BJ (cell line): Measurements from ENCODE around the gene USH2A. TPM values are rescaled to one million over a fixed set of nuclear protein-coding genes. Genes with fewer than 3 reads are reported as not detected.

Experiments
- CTCF ChIA-PET: fragments of 350-600 bp; formaldehyde crosslinking; extraction: SDS; loops from one replicate; lab custom pipeline; 2021; ENCODE audit warnings: antibody characterized with exemption, inconsistent platforms; lab: Yijun Ruan, JAX
- POLR2A ChIA-PET: fragments of 300-600 bp; sonication (Branson Sonifier 250); formaldehyde crosslinking; extraction: SDS; loops from one replicate; lab custom pipeline; 2021; ENCODE audit warnings: antibody characterized with exemption; lab: Charles Lee
- DNase-seq: peaks from one replicate; pipeline ENCODE4 v3.0.0-alpha.2; 2011; ENCODE audit warnings: low read depth
- H3K27me3 ChIP-seq: 2 replicates; pipeline ENCODE4 v1.6.0; 2011; ENCODE audit warnings: low read length; ENCODE audit not compliant: control insufficient read depth, insufficient read depth
- H3K36me3 ChIP-seq: 2 replicates; pipeline ENCODE4 v1.5.1; 2011; ENCODE audit warnings: low read length; ENCODE audit not compliant: control insufficient read depth, insufficient read depth
- H3K4me3 ChIP-seq: 2 replicates; pipeline ENCODE4 v1.5.1; 2011; ENCODE audit warnings: low read depth, mild to moderate bottlenecking, control low read depth, low read length
- polyA plus RNA-seq: library from polyadenylated mRNA; depleted of rRNA; stranded (reverse); fragments of >200 nt; gene quantifications from 2 replicates; pipeline ENCODE4 v1.2.3, GENCODE V29; 2011
- TF ChIP-seq, protein P1 (sequence below): IDR thresholded peaks from 2 replicates; pipeline ENCODE4 v1.5.1; 2011; ENCODE audit warnings: low read depth, mild to moderate bottlenecking, control low read depth, inconsistent platforms, low read length, moderate library complexity; ENCODE audit not compliant: insufficient read depth

Gene USH2A
- polyA plus RNA-seq, 1 experiment = under 0.01 TPM

DNA sequence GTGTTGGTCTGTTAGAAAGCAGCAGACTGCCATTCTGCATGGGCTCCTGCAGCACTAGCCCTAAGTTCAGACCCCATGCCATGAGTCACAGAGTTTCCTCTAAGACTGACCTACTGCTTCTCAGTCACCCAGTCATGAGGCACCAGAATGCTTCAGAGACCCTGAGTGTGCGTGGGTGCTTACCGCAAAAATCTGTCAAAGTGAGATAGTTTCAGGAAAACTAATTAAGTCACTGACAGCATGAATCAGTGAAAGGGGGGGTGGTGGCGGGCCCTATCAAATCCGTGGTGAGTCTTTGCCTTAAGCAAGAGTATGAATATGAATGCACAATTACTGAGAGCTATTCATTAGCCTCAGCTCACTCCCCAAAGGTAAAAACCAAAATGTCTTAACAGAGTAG lies 758.0 kb downstream of the USH2A start:
- POLR2A ChIA-PET = no interaction called here

DNA sequence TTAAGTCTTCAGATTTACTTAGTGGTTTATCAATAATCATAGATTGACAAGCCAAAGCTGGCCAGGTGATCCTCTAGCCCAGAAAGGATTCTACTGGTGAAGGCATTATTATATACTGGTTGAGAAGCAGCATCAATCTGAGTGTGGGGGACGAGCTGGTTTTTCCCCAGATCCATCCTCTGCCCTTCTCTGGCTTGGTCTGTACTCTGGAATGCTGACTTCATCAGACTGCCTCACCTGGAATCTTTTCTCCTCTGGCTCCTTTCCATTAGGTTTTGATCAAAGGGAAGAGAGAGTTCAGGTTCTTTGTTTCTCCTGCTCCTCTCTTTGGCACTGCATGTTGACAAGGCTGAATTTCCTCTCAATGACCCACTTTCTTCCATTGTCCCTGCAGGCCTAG lies 762.2 kb downstream of the USH2A start:
- CTCF ChIA-PET = no interaction called here
- TF ChIP-seq, protein P1, sequence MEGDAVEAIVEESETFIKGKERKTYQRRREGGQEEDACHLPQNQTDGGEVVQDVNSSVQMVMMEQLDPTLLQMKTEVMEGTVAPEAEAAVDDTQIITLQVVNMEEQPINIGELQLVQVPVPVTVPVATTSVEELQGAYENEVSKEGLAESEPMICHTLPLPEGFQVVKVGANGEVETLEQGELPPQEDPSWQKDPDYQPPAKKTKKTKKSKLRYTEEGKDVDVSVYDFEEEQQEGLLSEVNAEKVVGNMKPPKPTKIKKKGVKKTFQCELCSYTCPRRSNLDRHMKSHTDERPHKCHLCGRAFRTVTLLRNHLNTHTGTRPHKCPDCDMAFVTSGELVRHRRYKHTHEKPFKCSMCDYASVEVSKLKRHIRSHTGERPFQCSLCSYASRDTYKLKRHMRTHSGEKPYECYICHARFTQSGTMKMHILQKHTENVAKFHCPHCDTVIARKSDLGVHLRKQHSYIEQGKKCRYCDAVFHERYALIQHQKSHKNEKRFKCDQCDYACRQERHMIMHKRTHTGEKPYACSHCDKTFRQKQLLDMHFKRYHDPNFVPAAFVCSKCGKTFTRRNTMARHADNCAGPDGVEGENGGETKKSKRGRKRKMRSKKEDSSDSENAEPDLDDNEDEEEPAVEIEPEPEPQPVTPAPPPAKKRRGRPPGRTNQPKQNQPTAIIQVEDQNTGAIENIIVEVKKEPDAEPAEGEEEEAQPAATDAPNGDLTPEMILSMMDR = no peak
- H3K27me3 ChIP-seq = no peaks in the 10 kb centered on the region
- POLR2A ChIA-PET = no interaction called here
- no peak for DNase-seq
- H3K36me3 ChIP-seq = no peaks in the 10 kb centered on the region
- no peak overlapping the region for H3K4me3 ChIP-seq

More for the DNA sequence above, 758.0 kb downstream of the USH2A start:
- H3K36me3 ChIP-seq = no peaks in the 10 kb centered on the region
- TF ChIP-seq, protein P1 = no peak
- no peak overlapping the region for H3K4me3 ChIP-seq
- no peaks in the 10 kb centered on the region for H3K27me3 ChIP-seq
- DNase-seq = no peak
- CTCF ChIA-PET = no interaction called here

DNA sequence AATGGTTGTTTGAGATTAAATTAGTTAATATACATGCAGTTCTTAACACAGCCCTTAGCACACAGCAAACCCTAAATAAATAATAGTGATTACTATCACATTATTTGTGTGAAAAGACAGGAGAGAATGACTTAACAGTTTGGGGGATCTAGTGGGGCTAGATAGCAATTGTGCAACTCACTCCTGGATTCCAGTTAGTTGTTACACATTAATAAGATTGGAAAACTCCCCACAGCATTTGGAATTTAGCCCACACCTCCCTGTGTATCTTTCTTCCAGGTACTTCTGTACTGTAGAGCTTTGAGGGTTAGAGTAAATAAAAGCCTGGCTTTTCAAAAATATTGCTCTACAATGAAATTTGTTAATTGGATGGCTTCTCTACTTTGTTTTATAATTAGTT lies 763.0 kb downstream of the USH2A start:
- no peak for DNase-seq
- CTCF ChIA-PET = no interaction called here
- Histone ChIP-seq H3K4me3 (no peak overlapping the region), H3K36me3 (no peaks in the 10 kb centered on the region), H3K27me3 (no peaks in the 10 kb centered on the region)
- POLR2A ChIA-PET = no interaction called here
- TF ChIP-seq, protein P1 = no peak

DNA sequence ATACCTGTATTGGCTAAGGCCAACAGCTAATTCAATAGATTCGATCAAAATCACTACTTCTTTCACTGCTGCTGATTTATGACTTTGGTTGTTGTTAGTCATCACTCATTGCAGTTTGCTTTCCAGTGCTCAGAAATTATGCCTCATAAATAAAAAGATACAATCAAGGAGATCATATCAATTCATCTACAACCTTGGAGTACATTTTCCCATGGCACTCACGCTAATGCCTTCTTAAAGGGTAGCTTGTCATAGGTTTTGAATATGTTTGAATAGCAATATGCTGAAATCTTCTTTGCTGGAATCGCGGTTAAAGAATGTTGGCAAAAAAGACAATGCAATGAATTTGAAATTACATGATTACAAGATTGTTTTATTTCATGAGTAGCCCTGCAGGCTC lies 766.2 kb downstream of the USH2A start:
- Histone ChIP-seq H3K4me3 (no peak overlapping the region), H3K36me3 (no peaks in the 10 kb centered on the region), H3K27me3 (no peaks in the 10 kb centered on the region)
- ChIA-PET CTCF (interaction anchor here (1.4 kb wide), 1 partner anchor 16 kb away, joined by 4 read pairs; no protein-coding TSS in a partner anchor), POLR2A (no interaction called here)
- DNase-seq = no peak
- TF ChIP-seq, protein P1 = no peak

DNA sequence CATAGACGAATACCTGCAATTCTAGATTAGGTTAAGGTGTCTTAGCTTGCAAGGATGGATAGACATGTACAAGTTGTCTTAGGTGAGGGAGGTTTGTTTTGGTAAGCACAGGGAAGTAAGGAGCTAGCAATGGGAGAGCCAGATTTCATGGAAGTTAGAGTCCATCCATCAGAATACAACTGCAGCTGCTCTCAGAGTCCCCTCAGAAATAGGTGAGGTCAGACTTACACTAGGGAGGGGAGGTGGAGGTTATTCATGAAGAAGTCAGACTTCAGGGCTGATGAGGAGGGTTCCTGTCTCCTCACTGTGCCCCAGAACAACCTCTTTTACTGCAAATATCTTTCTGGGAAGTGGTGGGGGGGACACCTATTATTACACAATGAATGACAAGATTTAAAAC lies 770.9 kb downstream of the USH2A start:
- Histone ChIP-seq H3K27me3 (no peaks in the 10 kb centered on the region; the same call in 1 of the 2 replicates), H3K36me3 (no peaks in the 10 kb centered on the region), H3K4me3 (no peak overlapping the region)
- DNase-seq = no peak
- TF ChIP-seq, protein P1 = no peak
- CTCF ChIA-PET = no interaction called here
- POLR2A ChIA-PET = no interaction called here
